Measurements from ENCODE around the gene RABGAP1L.

Gene RABGAP1L

DNA sequence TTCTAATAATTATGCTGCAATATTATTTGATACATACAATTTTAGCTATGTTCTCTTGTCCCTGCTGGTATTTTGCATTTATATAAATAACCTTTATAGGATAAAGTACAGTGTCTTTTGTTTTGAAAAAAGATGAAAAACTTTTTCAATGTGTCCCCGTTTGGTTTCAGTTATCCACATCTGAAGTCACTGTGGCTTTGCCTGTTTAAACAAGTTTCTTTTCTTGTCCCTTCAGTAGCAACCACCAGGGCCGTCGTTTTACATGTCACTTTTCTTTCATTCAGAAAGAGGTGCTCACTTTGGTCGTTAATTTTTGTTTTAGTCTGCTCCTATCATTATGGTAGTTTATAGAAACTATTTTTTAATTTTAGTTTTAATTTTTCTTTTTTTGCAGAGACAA is 41.4 kb downstream of the RABGAP1L start:
- Mint-ChIP-seq H3K27ac (no peak overlapping the region), H3K36me3 (peaks cover 42% of the 10 kb centered on the region), H3K4me1 (peaks cover 48% of the 10 kb centered on the region), H3K4me3 (no peak overlapping the region), H3K27me3 (no peaks in the 10 kb centered on the region), H3K9me3 (peaks cover 4% of the 10 kb centered on the region)
- no peak for ATAC-seq

DNA sequence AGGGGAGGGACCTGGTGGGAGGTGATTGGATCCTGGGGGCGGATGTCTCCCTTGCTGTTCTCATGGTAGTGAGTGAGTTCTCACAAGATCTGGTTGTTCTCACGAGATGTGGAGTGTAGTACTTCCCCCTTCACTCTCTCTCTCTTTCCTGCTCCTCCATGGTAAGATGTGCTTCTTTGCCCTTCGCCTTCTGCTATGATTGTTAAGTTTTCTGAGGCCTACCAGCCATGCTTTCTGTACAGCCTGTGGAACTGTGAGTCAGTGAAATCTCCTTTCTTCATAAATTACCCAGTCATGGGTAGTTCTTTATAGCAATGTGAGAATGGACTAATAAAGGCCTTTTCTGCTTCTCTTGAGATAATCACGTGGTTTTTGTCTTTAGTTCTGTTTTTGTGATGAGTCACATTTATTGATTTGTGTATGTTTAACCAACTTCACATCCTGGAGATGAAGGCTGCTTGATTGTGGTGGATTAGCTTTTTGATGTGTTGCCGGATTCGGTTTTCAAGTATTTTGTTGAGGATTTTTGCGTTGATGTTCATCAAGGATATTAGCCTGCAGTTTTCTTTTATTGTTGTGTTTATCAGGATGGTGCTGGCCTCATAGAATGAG is 45.5 kb downstream of the RABGAP1L start:
- Mint-ChIP-seq H3K9me3 (peaks cover 4% of the 10 kb centered on the region), H3K4me1 (peaks cover 64% of the 10 kb centered on the region), H3K4me3 (peak overlapping the region; percentile 55), H3K36me3 (peaks cover 56% of the 10 kb centered on the region), H3K27ac (peak overlapping the region; percentile 80), H3K27me3 (no peaks in the 10 kb centered on the region)
- ATAC-seq = peak; percentile 55

DNA sequence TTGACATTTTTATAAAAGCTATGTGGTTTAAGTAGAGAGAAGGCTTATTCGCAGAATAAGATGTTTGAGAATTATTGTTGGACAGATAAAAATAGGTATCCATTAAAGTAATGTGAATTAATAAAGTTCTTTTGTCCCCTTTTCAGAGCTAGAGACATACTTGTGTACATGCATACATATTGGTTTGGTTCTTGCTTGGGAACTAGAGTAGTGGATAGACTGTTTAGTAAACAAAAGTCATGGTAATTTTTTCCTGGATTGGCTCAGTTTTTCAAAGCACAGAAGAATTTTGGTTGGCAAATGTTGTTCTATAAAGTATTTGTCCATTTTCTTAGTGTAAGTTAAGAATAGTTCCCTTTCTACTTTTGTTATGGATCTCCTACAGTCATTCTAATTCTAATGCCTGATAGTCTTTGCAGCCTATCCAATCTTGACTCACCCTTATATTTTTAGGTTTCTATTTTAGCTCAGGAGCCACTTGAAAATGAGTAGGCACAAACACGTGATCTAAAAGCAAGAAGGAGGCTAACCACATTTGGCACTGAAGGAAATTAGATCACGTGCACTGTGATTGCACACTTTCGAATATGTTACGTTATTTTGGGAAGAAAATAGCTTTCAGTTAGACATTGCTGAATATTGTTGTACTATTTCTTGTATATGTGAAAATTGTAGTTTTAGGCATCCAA is 47.0 kb downstream of the RABGAP1L start:
- Mint-ChIP-seq H3K27ac (peak overlapping the region; percentile 44), H3K27me3 (no peaks in the 10 kb centered on the region), H3K36me3 (peaks cover 64% of the 10 kb centered on the region), H3K9me3 (peaks cover 10% of the 10 kb centered on the region), H3K4me1 (peaks cover 75% of the 10 kb centered on the region), H3K4me3 (no peak overlapping the region)
- no peak for ATAC-seq

DNA sequence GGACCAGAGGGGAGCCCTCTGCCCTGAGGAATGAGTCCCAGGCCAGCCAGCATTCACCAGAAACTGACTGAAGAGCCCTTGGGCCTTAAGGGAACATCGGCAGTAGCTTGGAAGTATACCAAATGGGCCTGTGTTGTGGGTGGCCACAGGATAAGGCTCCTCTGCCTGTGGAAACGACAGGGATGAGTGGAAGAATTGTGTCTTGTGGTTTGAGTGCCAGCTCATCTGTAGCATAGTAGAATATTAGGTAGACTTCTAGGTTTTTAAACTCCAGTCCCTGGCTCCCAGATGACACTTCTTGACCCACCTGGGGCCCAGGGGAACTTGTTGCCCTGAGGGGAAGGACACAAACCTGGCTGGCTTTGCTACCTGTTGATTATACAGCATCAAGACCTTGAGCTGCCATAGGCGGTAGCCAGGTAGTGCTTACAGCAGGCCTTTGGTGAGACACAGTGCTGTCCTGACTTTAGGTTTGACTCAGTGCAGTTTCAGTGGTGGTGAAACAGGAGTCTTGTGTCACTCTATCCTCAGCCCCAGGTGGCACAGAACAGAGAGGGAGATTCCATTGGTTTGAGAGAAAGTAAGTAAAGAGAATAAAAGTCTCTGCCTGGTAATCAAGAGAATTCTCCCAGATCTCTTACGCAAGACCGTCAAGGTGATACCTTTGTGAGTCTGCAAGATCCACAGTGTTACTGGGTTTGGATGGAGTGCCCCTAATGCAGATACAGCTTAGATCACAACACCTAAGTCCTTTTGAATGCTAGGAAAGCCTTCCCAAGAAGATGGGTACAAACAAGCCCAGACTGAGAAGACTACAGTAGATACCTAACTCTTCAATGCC is 50.2 kb downstream of the RABGAP1L start:
- H3K36me3 Mint-ChIP-seq = peaks cover 47% of the 10 kb centered on the region
- H3K27me3 Mint-ChIP-seq = no peaks in the 10 kb centered on the region
- H3K9me3 Mint-ChIP-seq = peaks cover 14% of the 10 kb centered on the region
- H3K4me1 Mint-ChIP-seq = peaks cover 68% of the 10 kb centered on the region
- H3K27ac Mint-ChIP-seq = peak overlapping the region; percentile 44
- no peak overlapping the region for H3K4me3 Mint-ChIP-seq
- peak; percentile 88 for ATAC-seq

DNA sequence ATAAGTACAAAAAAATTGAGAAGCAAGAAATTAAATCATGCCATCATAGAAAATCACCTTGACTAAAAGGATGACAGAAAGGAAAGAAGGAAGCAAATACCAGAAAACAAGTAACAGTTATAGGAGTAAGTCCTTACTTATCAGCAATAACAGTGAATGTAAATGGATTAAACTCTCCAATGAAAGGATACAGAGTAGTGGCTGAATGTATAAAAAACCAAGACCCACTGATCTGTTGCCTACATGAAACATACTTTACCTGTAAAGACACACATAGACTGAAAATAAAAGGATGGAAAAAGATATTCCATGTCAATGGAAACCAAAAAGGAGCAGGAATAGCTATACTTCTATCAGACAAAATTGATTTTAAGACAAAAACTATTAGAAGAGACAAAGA is 52.2 kb downstream of the RABGAP1L start:
- H3K9me3 Mint-ChIP-seq = peaks cover 14% of the 10 kb centered on the region
- H3K4me3 Mint-ChIP-seq = no peak overlapping the region
- peaks cover 49% of the 10 kb centered on the region for H3K4me1 Mint-ChIP-seq
- H3K36me3 Mint-ChIP-seq = peaks cover 31% of the 10 kb centered on the region
- no peaks in the 10 kb centered on the region for H3K27me3 Mint-ChIP-seq
- ATAC-seq = no peak
- H3K27ac Mint-ChIP-seq = peak overlapping the region; percentile 17

DNA sequence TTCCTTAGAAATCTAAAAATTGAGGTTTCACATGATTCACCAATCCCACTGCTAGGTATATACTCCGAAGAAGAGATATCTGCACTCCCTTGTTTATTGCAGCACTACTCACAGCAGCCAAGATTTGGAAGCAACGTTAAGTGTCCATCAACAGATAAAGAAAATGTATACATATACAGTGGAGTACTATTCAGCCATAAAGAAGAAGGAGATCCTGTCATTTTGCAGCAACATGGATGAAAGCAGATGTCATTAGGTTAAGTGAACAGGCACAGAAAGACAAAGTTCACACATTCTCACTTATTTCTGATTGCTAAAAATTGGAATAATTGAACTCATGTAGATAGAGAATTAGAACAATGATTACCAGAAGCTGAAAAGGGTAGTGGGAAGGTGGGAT is 56.4 kb downstream of the RABGAP1L start:
- H3K27me3 Mint-ChIP-seq = no peaks in the 10 kb centered on the region
- peaks cover 7% of the 10 kb centered on the region for H3K36me3 Mint-ChIP-seq
- H3K27ac Mint-ChIP-seq = no peak overlapping the region
- H3K9me3 Mint-ChIP-seq = peaks cover 9% of the 10 kb centered on the region
- no peak overlapping the region for H3K4me3 Mint-ChIP-seq
- peaks cover 18% of the 10 kb centered on the region for H3K4me1 Mint-ChIP-seq
- ATAC-seq = no peak

DNA sequence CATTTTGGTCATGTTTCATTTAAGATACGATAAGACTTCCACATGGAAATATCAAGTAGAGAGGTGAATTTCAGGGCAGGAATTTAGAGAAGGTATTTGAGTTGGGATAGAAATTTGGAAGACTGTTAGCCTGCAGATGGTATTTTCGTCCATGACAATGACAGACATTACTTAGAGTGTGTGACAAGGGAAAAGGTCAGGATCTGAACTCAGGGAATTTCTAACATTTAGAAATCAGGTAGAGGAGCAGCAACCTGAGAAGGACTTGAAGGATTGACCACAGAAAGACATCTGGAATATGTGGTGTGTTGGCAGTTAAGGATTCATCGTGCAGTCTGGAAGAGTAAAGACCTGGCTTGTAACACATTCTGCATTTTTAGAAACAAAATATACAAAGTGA is 57.9 kb downstream of the RABGAP1L start:
- Mint-ChIP-seq H3K36me3 (peaks cover 16% of the 10 kb centered on the region), H3K27ac (no peak overlapping the region), H3K9me3 (peaks cover 4% of the 10 kb centered on the region), H3K4me1 (peaks cover 16% of the 10 kb centered on the region), H3K4me3 (no peak overlapping the region), H3K27me3 (no peaks in the 10 kb centered on the region)
- ATAC-seq = no peak

DNA sequence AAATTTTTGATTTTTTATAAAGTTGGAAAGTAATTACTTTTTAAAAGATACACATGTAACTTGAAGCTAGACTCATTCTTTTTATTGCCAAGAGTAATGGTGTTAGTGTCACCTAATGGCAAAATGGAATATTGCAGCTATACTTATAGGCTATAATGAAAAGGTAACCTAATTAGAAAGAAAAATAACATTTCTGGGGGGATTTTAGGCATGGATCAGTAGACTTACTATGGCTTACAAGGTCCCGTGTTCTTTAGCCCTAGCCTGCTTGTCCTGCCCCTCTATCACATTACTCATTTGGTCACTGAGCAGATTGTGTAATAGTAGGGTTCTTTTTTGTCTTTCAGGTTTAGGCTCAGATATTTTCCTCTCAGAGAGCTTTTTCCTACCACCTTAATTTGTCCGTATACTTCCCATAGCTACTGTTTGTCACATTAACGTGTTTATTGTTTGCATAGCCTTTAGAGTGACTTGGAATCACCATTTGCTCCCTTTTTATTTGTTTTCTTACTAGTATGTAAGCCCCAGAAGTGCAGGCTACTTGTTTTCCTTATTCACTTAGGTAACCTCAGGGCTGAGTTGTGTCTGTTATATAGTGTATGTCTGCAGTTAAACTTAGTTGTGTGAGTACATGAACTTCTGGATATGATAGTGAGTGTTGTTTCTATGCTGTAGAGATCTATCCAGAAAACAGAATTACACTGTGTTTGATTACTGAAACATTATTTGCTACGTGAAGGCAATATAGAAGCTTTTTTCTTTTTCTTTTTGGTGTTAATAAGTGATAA is 58.7 kb downstream of the RABGAP1L start:
- Mint-ChIP-seq H3K36me3 (peaks cover 22% of the 10 kb centered on the region), H3K9me3 (peaks cover 7% of the 10 kb centered on the region), H3K27ac (no peak overlapping the region), H3K4me1 (peaks cover 11% of the 10 kb centered on the region), H3K4me3 (no peak overlapping the region), H3K27me3 (no peaks in the 10 kb centered on the region)
- peak; percentile 41 for ATAC-seq

DNA sequence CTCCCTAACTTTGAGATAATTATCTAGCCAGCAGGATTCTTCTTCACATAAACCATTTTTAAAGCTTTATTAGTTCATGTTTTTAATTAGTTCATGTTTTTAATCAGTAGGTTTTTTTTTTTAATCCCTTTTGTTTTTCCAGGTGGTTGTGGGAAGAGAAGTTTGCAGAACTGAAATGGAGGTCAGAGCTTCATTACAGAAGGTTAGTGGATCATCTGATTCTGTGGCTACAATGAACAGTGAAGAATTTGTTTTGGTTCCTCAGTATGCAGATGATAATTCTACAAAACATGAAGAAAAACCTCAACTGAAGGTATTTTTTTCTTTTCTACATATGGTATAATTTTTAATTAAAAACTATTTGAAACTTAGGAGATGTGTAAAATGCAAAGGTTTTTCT is 59.7 kb downstream of the RABGAP1L start:
- peak overlapping the region; percentile 32 for H3K4me3 Mint-ChIP-seq
- peaks cover 11% of the 10 kb centered on the region for H3K4me1 Mint-ChIP-seq
- H3K9me3 Mint-ChIP-seq = peaks cover 7% of the 10 kb centered on the region
- peaks cover 22% of the 10 kb centered on the region for H3K36me3 Mint-ChIP-seq
- no peaks in the 10 kb centered on the region for H3K27me3 Mint-ChIP-seq
- H3K27ac Mint-ChIP-seq = no peak overlapping the region
- no peak for ATAC-seq

DNA sequence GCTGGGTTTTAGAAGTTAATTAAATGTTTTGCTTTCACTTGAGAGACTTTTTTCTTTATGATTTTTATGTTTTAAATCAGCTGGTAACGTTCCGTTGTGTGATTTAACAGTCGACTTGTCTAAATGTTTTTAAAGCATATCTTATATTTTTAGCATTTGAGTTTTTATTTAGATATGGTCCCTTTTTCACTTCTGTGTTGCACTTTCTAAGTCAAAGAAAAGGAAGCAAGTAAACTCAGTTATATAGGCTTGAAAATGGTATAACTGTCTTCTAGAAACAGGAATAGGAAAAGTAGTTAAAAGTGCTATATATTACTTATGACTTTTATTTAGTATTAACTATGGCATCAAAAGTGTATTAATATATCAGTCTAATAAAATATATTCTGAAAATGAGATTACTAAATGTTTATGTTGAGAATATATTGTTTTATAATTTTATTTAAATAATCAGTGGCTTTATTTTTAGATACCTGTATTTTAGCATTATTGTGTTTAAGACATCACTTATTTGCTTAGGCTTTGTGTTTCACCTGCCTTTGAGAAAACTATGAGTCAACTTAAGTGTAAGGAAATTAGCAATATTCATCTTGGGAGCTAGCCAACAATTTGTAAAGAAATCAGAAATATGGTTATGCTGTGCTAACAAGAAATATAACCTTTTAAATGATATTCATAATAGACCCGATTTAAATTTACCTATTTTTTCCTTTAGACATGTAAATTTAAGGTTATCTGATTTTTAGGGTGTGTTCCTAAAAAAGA is 60.5 kb downstream of the RABGAP1L start:
- no peak overlapping the region for H3K27ac Mint-ChIP-seq
- peaks cover 4% of the 10 kb centered on the region for H3K9me3 Mint-ChIP-seq
- peaks cover 15% of the 10 kb centered on the region for H3K4me1 Mint-ChIP-seq
- H3K27me3 Mint-ChIP-seq = no peaks in the 10 kb centered on the region
- peaks cover 27% of the 10 kb centered on the region for H3K36me3 Mint-ChIP-seq
- peak overlapping the region; percentile 32 for H3K4me3 Mint-ChIP-seq
- no peak for ATAC-seq

DNA sequence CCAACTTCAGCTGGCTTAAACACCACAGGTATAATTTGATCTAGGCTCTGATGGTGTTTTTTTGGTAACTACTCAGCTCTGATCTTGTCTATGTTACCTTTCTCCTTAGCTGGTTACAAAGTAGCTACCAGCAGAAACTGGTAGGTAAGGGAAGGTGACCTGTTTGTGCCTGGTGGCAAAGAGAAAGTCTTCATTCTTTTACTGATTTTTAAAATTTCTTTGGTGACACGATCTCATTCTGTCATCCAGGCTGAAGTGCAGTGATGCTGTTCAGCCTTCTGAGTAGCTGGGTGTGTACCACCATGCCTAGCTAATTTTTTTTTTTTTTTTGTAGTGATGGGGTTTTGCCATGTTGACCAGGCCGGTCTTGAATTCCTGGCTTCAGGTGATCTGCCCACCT is 62.4 kb downstream of the RABGAP1L start:
- Mint-ChIP-seq H3K4me1 (peaks cover 25% of the 10 kb centered on the region), H3K9me3 (peaks cover 2% of the 10 kb centered on the region), H3K4me3 (no peak overlapping the region), H3K27me3 (no peaks in the 10 kb centered on the region), H3K27ac (peak overlapping the region; percentile 32), H3K36me3 (peaks cover 43% of the 10 kb centered on the region)
- ATAC-seq = no peak

DNA sequence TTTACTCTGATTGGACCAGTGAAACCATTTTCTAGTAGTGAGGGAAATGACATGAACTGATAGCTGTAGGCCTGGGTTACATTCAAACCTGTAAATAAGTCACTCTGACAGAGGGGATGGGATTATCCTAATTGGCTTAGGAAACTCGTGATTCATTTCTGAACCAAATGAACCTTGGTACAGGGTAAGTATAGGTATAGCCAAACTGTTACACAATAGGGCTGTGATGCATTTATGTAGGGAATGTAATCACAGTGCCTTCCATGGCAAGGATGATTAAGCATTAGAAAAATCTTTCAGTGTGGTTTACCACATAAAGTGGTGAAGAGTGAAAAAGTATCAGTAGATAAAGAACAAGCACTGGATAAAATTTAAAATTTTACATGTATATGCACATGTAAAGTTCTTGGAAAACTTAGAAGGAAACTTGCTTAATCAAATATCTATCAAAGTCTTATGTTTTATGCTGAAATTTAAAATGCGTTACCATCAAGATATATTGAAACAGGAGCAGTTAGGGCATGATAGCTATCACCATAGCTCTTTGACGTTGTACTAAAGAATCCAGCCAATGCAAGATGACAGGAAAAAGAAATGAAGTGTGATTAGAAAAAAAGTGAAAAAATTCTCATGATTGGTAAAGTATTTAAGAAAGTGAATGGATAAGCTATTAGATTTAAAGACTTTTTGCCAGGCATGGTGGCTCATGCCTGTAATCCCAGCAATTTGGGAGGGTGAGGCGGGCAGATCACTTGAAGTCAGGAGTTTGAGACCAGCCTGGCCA is 63.0 kb downstream of the RABGAP1L start:
- no peak for ATAC-seq
- H3K27me3 Mint-ChIP-seq = no peaks in the 10 kb centered on the region
- H3K4me3 Mint-ChIP-seq = no peak overlapping the region
- H3K4me1 Mint-ChIP-seq = peaks cover 27% of the 10 kb centered on the region
- peaks cover 47% of the 10 kb centered on the region for H3K36me3 Mint-ChIP-seq
- H3K27ac Mint-ChIP-seq = no peak overlapping the region
- H3K9me3 Mint-ChIP-seq = peaks cover 2% of the 10 kb centered on the region

DNA sequence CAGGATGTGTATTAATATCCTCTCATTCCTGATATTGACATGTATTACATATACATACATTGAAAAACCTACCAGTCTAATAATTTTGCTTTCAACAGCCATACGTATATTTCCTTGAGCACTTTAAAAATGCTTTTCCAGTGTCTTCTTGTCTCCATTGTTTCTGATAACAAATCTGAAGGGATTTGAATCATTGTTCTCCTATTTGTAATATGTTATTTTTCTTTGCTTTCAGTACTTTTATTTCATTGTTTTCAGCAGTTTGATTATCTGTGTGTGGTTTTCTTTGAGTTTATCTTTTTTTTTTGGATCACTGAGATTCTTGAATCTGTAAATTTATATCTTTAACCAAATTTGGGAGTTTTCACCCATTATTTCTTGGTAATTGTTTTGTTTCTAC is 65.3 kb downstream of the RABGAP1L start:
- Mint-ChIP-seq H3K36me3 (peaks cover 69% of the 10 kb centered on the region), H3K4me3 (no peak overlapping the region), H3K9me3 (peaks cover 6% of the 10 kb centered on the region), H3K27ac (no peak overlapping the region), H3K4me1 (peaks cover 31% of the 10 kb centered on the region), H3K27me3 (no peaks in the 10 kb centered on the region)
- ATAC-seq = no peak

All from stimulated activated memory B cell treated with anti-CD40 and anti-IgM and Interleukin-4, amounts not matched to agents 10 μg/mL and 1 μg/mL and 100 μg/mL, for 72 hours (primary cell).